Esophagus muscularis mucosa (tissue), 4 donors: ENCODE data around the gene ZNF280C.

Source experiments
- EP300 ChIP-seq: sonication (generic); formaldehyde crosslinking; IDR thresholded peaks from one replicate; pipeline ENCODE4 v1.6.1; 2017; ENCODE audit warnings: antibody characterized with exemption
- POLR2A ChIP-seq: fragments of 450-650 bp; IDR thresholded peaks from one replicate; pipeline ENCODE4 v1.6.1; 2017; ENCODE audit warnings: antibody characterized with exemption, moderate library complexity, mild to moderate bottlenecking, low read depth
- POLR2AphosphoS5 ChIP-seq, 2 donors: sonication (generic); formaldehyde crosslinking; IDR thresholded peaks; one replicate each; pipeline ENCODE4 v1.6.1; 2017; ENCODE audit warnings: antibody characterized with exemption in 2 of 2
- TF ChIP-seq, protein P1 (sequence below), 3 experiments: fragments of 200-600 bp in 2 of 3; fragments of 450-650 bp in 1 of 3; sonication (generic) in 2 of 3; IDR thresholded peaks; one replicate each; pipeline ENCODE4 v1.5.1; 2017 to 2019; ENCODE audit warnings: antibody characterized with exemption in 3 of 3, mild to moderate bottlenecking in 2 of 3, moderate library complexity in 1 of 3

DNA sequence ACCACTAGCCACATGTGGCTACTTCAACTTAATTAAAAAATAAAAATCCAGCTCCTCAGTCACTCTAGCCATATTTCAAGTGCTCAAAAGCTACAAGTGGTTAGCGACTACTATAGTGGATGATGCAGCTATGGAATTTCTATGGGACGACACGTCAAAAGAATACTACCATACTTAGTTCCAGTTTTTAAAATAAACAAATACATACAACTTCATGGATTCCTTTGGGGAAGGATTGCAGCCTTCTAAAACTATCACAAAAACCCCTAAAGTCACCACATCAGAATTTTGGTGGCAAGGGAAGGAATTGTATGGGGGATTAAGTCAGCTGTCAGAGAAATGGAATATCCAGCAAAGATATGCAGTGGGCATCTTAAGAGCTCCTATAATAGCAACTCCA, 6.5 kb downstream of the ZNF280C start:
- TF ChIP-seq, protein P1, sequence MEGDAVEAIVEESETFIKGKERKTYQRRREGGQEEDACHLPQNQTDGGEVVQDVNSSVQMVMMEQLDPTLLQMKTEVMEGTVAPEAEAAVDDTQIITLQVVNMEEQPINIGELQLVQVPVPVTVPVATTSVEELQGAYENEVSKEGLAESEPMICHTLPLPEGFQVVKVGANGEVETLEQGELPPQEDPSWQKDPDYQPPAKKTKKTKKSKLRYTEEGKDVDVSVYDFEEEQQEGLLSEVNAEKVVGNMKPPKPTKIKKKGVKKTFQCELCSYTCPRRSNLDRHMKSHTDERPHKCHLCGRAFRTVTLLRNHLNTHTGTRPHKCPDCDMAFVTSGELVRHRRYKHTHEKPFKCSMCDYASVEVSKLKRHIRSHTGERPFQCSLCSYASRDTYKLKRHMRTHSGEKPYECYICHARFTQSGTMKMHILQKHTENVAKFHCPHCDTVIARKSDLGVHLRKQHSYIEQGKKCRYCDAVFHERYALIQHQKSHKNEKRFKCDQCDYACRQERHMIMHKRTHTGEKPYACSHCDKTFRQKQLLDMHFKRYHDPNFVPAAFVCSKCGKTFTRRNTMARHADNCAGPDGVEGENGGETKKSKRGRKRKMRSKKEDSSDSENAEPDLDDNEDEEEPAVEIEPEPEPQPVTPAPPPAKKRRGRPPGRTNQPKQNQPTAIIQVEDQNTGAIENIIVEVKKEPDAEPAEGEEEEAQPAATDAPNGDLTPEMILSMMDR (IDR thresholded peaks at IDR 0.05), result no peak
- TF ChIP-seq POLR2A (no peak), POLR2AphosphoS5 (IDR thresholded peaks at IDR 0.05) (no peak), EP300 (no peak)
